Measurements from ENCODE around the gene WBP2.
"Not testable (repeated sequence)": the region's sequence is repeated elsewhere in the genome, so short reads cannot be mapped to it uniquely, and the experiment has no call there.

WBP2 gene

DNA sequence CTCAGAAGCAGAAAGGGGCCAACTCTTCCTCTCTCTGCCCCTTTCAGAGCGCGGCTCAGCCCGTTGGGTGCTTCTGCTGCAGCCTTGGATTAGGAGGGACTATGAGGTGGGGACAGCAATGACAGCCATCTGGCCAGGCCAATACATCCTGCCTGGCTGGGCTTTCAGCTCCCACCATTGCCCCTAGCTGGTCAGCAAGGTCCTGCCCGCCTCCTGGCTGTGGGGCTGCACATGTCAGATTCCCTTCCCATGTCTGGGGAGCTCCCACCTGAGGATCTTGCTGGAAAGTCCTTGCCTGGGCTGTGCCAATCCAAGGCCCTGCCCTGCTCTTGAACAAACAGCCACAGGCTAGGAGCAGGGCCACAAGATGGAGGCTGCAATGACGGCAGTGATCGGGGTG, 33.3 kb upstream of the WBP2 start:
- no peak for DNase-seq

GRCh38 chr17:75885860-75886259, 30.7 kb upstream of the WBP2 start:
- not testable (repeated sequence) for DNase-seq

DNA sequence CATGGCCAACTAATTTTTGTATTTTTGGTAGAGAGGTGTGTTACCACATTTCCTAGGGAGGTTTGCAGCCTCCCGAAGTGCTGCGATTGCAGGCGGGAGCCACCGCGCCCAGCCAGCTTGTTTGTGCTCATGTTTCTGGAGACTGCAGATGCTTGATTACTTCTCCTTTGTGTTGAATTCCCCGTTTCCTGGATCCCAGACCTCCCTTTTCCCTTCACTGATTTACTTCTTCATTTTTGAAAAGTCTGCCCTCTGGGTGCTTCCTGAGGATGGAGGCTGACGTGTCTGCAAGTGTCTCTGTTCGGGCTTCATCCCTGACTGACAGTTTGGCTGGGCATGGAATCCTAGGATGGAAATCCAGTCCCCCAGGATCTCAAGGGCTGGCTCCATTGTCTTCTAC, 30.3 kb upstream of the WBP2 start:
- DNase-seq = no peak

DNA sequence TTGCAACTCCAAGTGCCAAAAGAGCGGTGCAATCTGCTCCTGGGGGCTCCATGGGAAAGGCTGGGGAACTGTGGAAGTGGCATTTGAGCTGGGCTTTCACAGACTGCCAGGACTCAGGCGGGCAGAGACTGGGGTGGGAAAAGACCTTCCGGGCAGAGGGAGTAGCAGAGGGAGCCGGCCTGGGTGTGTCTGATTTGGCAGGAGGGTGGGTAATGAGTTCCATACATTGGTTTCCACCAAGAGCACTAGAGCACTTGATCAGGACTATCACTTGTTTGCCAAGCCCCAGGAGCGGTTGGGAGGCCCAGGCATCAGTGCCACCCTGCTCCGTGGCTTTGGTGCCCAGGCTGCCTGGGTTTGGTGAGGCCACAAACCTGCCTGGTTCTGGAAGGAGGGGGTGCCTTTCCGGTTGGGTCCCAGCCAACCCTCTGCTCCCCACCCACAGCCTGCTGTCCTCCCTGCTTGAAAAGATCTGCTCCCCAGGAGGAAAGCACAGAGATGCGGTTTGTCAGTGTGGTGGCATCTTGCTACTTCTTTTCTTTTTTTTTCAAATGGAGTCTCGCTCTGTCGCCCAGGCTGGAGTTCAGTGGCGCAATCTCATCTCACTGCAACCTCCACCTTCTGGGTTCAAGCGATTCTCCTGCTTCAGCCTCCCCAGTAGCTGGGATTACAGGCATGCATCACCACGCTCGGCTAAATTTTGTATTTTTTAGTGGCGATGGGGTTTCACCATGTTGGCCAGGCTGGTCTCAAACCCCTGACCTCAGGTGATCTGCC, 26.7 kb upstream of the WBP2 start:
- DNase-seq = no peak

GRCh38 chr17:75880266-75880665, 25.1 kb upstream of the WBP2 start:
- no peak for DNase-seq

DNA sequence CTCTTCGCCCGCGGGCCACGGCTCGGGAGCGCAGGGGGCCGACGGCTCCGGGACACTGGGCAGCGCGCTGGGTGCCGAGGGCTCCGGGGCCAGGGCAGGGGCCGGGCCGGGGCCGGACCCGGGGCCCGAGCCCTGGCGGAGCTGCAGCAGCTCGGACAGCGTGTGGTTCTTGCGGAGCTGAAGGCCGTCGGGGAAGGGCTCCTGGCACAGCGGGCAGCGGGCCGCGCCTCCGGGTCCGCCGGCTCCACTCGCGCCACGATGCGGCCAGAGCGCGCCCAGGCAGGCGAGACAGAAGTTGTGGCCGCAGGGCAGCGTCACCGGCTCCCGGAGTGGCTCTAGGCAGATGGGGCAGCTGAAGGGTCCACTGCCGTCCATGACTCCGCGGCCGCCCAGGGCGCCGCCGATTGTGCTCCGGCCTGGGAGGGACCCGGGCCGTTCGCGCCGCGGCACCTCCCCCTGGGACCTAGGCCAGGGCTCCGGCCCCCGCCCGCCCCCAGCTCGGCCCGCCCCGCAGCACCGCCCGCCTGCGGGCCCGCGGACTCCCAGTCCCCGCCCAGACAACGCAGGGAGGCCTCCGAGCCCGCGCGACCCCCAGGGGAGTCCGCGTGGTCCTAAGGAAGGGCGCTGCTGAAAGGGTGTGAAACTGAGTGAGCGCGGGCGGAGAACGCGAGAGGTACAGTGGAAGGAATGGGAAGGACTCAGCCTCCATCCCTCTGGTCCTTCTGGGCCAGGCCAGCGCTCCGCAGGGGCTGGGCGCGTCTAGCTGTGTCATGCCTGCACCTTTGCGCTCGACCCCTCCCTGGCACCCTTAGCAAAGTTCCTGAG, 23.3 kb upstream of the WBP2 start, which contains the start of gene TRIM47:
Gene TRIM47, minus strand, starts transcription at position 408 of the 825 bp plus-strand sequence. Its CDS starts 33 bp downstream, at position 375.
- DNase-seq = peak; percentile 33

- peak; percentile 37 for DNase-seq
These were observed 22.6 kb upstream of the WBP2 start for GRCh38 chr17:75877752-75878173.

- DNase-seq = peak; percentile 90
These were observed 22.0 kb upstream of the WBP2 start for GRCh38 chr17:75876938-75877751.

- DNase-seq = no peak
These were observed 21.2 kb upstream of the WBP2 start for GRCh38 chr17:75876190-75876937.

DNA sequence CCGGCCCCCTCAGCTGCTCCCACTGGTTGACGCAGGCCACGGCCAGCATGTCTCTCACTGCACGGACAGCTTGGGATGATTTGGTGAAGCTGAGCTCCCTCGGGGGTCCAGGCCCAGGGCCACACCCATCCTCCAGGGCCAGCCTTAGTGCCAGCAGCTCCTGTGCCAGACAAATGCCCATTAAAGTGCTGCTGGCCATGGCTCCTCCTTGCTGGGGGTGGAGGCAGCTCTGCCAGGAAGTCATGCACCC, 20.7 kb upstream of the WBP2 start:
- no peak for DNase-seq

- no peak for DNase-seq
These were observed 20.2 kb upstream of the WBP2 start for GRCh38 chr17:75875182-75875939.

GRCh38 chr17:75874323-75875181, 19.4 kb upstream of the WBP2 start:
- no peak for DNase-seq

- DNase-seq = no peak
These were observed 18.6 kb upstream of the WBP2 start for GRCh38 chr17:75873587-75874322.

- DNase-seq = peak; percentile 45
These were observed 17.6 kb upstream of the WBP2 start for GRCh38 chr17:75872434-75873351.

DNA sequence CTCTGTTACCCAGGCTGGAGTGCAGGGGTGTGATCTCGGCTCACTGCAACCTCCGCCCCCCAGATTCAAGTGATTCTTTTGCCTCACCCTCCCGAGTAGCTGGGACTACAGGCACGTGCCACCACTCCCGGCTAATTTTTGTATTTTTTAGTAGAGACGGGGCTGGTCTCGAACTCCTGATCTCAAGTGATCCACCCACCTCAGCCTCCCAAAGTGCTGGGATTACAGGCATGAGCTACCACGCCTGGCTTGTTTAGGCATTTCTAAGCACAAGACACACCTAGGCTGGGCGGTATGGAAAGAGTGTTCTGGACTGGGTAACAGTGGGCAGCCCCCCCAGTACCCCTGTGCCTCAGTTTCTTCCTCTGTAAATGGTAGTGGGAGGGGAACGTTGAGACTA, 15.1 kb upstream of the WBP2 start:
- not testable (repeated sequence) for DNase-seq

DNA sequence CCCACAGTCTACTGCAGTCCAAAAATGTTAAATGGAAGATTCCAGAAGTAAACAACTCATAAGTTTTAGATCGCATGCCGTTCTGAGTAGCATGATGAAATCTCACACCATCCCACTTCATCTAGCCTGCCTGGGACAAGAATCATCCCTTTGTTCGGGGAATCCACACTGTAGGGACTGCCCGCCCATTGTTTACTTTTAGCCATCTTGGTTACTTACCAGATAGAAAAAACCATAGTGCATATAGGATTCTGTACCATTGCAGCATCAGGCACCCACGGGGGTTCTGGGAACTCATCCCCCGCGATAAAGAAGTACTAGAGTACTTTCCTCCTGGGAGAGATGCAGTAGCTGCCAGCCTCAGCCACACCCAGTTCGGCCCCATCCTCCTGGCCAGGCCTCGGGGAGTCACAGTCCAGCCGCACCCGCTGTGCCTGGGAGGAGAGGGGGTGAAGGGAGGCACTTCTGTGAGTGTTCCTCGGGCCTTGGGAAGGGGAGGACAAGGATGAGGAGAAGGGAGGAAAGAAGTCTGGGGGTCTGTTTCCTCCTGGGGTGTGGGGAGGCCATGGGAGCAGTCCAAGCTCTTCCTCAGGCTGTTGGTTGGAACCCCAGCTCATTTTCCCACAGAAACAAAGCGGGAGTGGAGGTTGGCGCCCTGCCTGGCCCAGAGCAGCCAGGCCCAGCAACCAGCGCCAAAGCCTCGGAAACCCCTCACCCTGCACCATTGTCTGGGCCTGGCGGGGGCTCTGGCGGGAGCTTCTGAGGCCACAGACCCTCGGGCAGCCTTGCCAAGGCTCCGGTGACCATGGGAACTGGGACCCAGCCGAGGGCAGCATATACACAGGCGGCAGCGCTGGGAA, 14.4 kb upstream of the WBP2 start:
- peak; percentile 19 for DNase-seq

DNA sequence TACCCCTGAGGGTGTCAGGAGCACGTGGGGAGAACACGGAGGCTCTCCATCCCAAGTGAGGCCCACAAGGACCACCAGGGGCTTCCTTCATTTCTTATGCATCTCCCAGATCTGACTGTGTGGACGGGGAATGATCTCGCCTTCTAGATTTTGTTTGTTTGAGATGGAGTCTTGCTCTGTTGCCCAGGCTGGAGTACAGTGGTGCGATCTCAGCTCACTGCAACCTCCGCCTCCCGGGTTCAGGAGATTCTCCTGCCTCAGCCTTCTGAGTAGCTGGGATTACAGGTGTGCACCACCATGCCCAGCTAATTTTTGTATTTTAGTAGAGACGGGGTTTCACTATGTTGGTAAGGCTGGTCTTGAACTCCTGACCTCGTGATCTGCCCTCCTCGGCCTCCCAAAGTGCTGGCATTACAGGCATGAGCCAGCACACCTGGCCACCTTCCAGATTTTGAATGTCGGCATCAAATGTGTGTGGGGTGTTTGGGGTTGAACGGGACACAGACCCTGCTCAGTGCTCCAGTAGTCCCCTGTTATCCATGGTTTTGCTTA, 13.7 kb upstream of the WBP2 start:
- not testable (repeated sequence) for DNase-seq

Measured in fibroblast of upper back skin (primary cell).